Activated naive CD8-positive, alpha-beta T cell treated with anti-CD3 and anti-CD28 coated beads, Interleukin-2, amount 50 U/mL, for 24 hours (primary cell): ENCODE results near the gene ZSCAN20.

ENCODE experiments used
- ATAC-seq: fragments of 150-1000 bp; cut with Tn5 transposase; one replicate; pipeline ENCODE4 v1.10.0; 2021
- DNase-seq: peaks from one replicate; pipeline ENCODE4 v3.0.0; 2021
- H3K27ac Mint-ChIP-seq: one replicate; pipeline ENCODE4 v1.8.0; 2021; ENCODE audit warnings: mild to moderate bottlenecking, mixed read lengths
- H3K27me3 Mint-ChIP-seq: one replicate; pipeline ENCODE4 v1.8.0; 2021; ENCODE audit warnings: mixed read lengths
- H3K36me3 Mint-ChIP-seq: one replicate; pipeline ENCODE4 v1.8.0; 2021; ENCODE audit warnings: low read depth, mixed read lengths
- H3K4me1 Mint-ChIP-seq: one replicate; pipeline ENCODE4 v1.8.0; 2021; ENCODE audit warnings: mixed read lengths
- H3K4me3 Mint-ChIP-seq: one replicate; pipeline ENCODE4 v1.8.0; 2021; ENCODE audit warnings: mild to moderate bottlenecking, moderate library complexity, mixed read lengths
- H3K9me3 Mint-ChIP-seq: one replicate; pipeline ENCODE4 v1.8.0; 2021; ENCODE audit warnings: mixed read lengths

Gene ZSCAN20

GRCh38 chr1:33460144-33460543 lies 12.3 kb upstream of the ZSCAN20 start:
- ATAC-seq (no peak), DNase-seq (no peak)
- no peaks in the 10 kb centered on the region for H3K27me3 Mint-ChIP-seq
- no peaks in the 10 kb centered on the region for H3K9me3 Mint-ChIP-seq
- no peak overlapping the region for H3K4me3 Mint-ChIP-seq
- H3K4me1 Mint-ChIP-seq = peaks cover 10% of the 10 kb centered on the region
- H3K36me3 Mint-ChIP-seq = no peaks in the 10 kb centered on the region
- H3K27ac Mint-ChIP-seq = no peak overlapping the region

- Mint-ChIP-seq H3K36me3 (no peaks in the 10 kb centered on the region), H3K9me3 (no peaks in the 10 kb centered on the region), H3K4me1 (peaks cover 10% of the 10 kb centered on the region), H3K27ac (no peak overlapping the region), H3K27me3 (no peaks in the 10 kb centered on the region), H3K4me3 (no peak overlapping the region)
- no peak for DNase-seq
- ATAC-seq = no peak
These were observed 11.4 kb upstream of the ZSCAN20 start for GRCh38 chr1:33460947-33461629.

- no peaks in the 10 kb centered on the region for H3K9me3 Mint-ChIP-seq
- no peak for ATAC-seq
- H3K4me1 Mint-ChIP-seq = peaks cover 10% of the 10 kb centered on the region
- no peaks in the 10 kb centered on the region for H3K27me3 Mint-ChIP-seq
- DNase-seq = no peak
- H3K4me3 Mint-ChIP-seq = no peak overlapping the region
- H3K27ac Mint-ChIP-seq = no peak overlapping the region
- H3K36me3 Mint-ChIP-seq = no peaks in the 10 kb centered on the region
These were observed 9.9 kb upstream of the ZSCAN20 start for GRCh38 chr1:33462405-33463164.

- Mint-ChIP-seq H3K27ac (no peak overlapping the region), H3K9me3 (no peaks in the 10 kb centered on the region), H3K36me3 (no peaks in the 10 kb centered on the region), H3K4me3 (no peak overlapping the region), H3K27me3 (no peaks in the 10 kb centered on the region), H3K4me1 (peaks cover 10% of the 10 kb centered on the region)
- ATAC-seq = no peak
- no peak for DNase-seq
These were observed 7.9 kb upstream of the ZSCAN20 start for GRCh38 chr1:33464552-33464951.

- ATAC-seq = no peak
- H3K27ac Mint-ChIP-seq = no peak overlapping the region
- H3K36me3 Mint-ChIP-seq = no peaks in the 10 kb centered on the region
- no peaks in the 10 kb centered on the region for H3K27me3 Mint-ChIP-seq
- H3K4me1 Mint-ChIP-seq = peaks cover 6% of the 10 kb centered on the region
- DNase-seq = no peak
- H3K4me3 Mint-ChIP-seq = no peak overlapping the region
- H3K9me3 Mint-ChIP-seq = no peaks in the 10 kb centered on the region
These were observed 7.1 kb upstream of the ZSCAN20 start for GRCh38 chr1:33465316-33465715.

- Mint-ChIP-seq H3K27me3 (no peaks in the 10 kb centered on the region), H3K9me3 (no peaks in the 10 kb centered on the region), H3K27ac (no peak overlapping the region), H3K4me3 (no peak overlapping the region), H3K36me3 (no peaks in the 10 kb centered on the region), H3K4me1 (peaks cover 10% of the 10 kb centered on the region)
- no peak for ATAC-seq
- DNase-seq = no peak
These were observed 6.3 kb upstream of the ZSCAN20 start for GRCh38 chr1:33466159-33466558.

- Mint-ChIP-seq H3K4me3 (no peak overlapping the region), H3K36me3 (no peaks in the 10 kb centered on the region), H3K27ac (no peak overlapping the region), H3K9me3 (no peaks in the 10 kb centered on the region), H3K27me3 (no peaks in the 10 kb centered on the region), H3K4me1 (peaks cover 18% of the 10 kb centered on the region)
- no peak for ATAC-seq
- DNase-seq = no peak
These were observed 4.4 kb upstream of the ZSCAN20 start for GRCh38 chr1:33468011-33468410.

- Mint-ChIP-seq H3K9me3 (no peaks in the 10 kb centered on the region), H3K4me1 (peaks cover 22% of the 10 kb centered on the region), H3K36me3 (no peaks in the 10 kb centered on the region), H3K4me3 (no peak overlapping the region), H3K27ac (no peak overlapping the region), H3K27me3 (no peaks in the 10 kb centered on the region)
- DNase-seq = no peak
- no peak for ATAC-seq
These were observed 3.9 kb upstream of the ZSCAN20 start for GRCh38 chr1:33468531-33468930.

GRCh38 chr1:33468967-33469366 lies 3.5 kb upstream of the ZSCAN20 start:
- H3K4me1 Mint-ChIP-seq = peaks cover 23% of the 10 kb centered on the region
- ATAC-seq (no peak), DNase-seq (no peak)
- H3K4me3 Mint-ChIP-seq = no peak overlapping the region
- H3K27ac Mint-ChIP-seq = no peak overlapping the region
- H3K36me3 Mint-ChIP-seq = no peaks in the 10 kb centered on the region
- no peaks in the 10 kb centered on the region for H3K27me3 Mint-ChIP-seq
- no peaks in the 10 kb centered on the region for H3K9me3 Mint-ChIP-seq

GRCh38 chr1:33469691-33470090 lies 2.8 kb upstream of the ZSCAN20 start:
- H3K36me3 Mint-ChIP-seq = no peaks in the 10 kb centered on the region
- no peak overlapping the region for H3K27ac Mint-ChIP-seq
- H3K27me3 Mint-ChIP-seq = no peaks in the 10 kb centered on the region
- no peak overlapping the region for H3K4me3 Mint-ChIP-seq
- DNase-seq = no peak
- no peak for ATAC-seq
- H3K9me3 Mint-ChIP-seq = no peaks in the 10 kb centered on the region
- H3K4me1 Mint-ChIP-seq = peaks cover 23% of the 10 kb centered on the region

- H3K27ac Mint-ChIP-seq = no peak overlapping the region
- H3K27me3 Mint-ChIP-seq = no peaks in the 10 kb centered on the region
These were observed 1.9 kb upstream of the ZSCAN20 start for GRCh38 chr1:33470495-33471012.

GRCh38 chr1:33471416-33471815 lies 1.0 kb upstream of the ZSCAN20 start:
- peak overlapping the region; percentile 38 for H3K4me3 Mint-ChIP-seq
- H3K36me3 Mint-ChIP-seq = no peaks in the 10 kb centered on the region
- peaks cover 23% of the 10 kb centered on the region for H3K4me1 Mint-ChIP-seq
- ATAC-seq (no peak), DNase-seq (no peak)
- no peak overlapping the region for H3K27ac Mint-ChIP-seq
- H3K9me3 Mint-ChIP-seq = no peaks in the 10 kb centered on the region
- no peaks in the 10 kb centered on the region for H3K27me3 Mint-ChIP-seq

More at GRCh38 chr1:33470495-33471012, 1.9 kb upstream of the ZSCAN20 start:
- no peaks in the 10 kb centered on the region for H3K9me3 Mint-ChIP-seq
- DNase-seq (peak; percentile 61), ATAC-seq (peak; percentile 56)
- no peaks in the 10 kb centered on the region for H3K36me3 Mint-ChIP-seq
- peak overlapping the region; percentile 7 for H3K4me3 Mint-ChIP-seq
- H3K4me1 Mint-ChIP-seq = peaks cover 23% of the 10 kb centered on the region

GRCh38 chr1:33473900-33474299 lies 1.5 kb downstream of the ZSCAN20 start:
- H3K4me3 Mint-ChIP-seq = peak overlapping the region; percentile 77
- H3K4me1 Mint-ChIP-seq = peaks cover 23% of the 10 kb centered on the region
- no peak for ATAC-seq

GRCh38 chr1:33477451-33477850 lies 5.0 kb downstream of the ZSCAN20 start:
- DNase-seq (no peak), ATAC-seq (no peak)
- Mint-ChIP-seq H3K27me3 (no peaks in the 10 kb centered on the region), H3K9me3 (no peaks in the 10 kb centered on the region), H3K27ac (no peak overlapping the region), H3K4me1 (peaks cover 6% of the 10 kb centered on the region), H3K4me3 (no peak overlapping the region), H3K36me3 (peaks cover 2% of the 10 kb centered on the region)

More at GRCh38 chr1:33473900-33474299, 1.5 kb downstream of the ZSCAN20 start:
- Mint-ChIP-seq H3K27me3 (no peaks in the 10 kb centered on the region), H3K9me3 (no peaks in the 10 kb centered on the region), H3K36me3 (no peaks in the 10 kb centered on the region), H3K27ac (no peak overlapping the region)
- no peak for DNase-seq

- no peak for DNase-seq
These were observed 10.0 kb downstream of the ZSCAN20 start for GRCh38 chr1:33482412-33482811.

More at GRCh38 chr1:33482412-33482811, 10.0 kb downstream of the ZSCAN20 start:
- Mint-ChIP-seq H3K36me3 (peaks cover 32% of the 10 kb centered on the region), H3K9me3 (peaks cover 15% of the 10 kb centered on the region), H3K4me1 (no peaks in the 10 kb centered on the region), H3K27ac (no peak overlapping the region), H3K4me3 (no peak overlapping the region), H3K27me3 (no peaks in the 10 kb centered on the region)
- no peak for ATAC-seq
